Activated naive CD4-positive, alpha-beta T cell treated with anti-CD3 and anti-CD28 coated beads for 36 hours (primary cell): ENCODE results near the gene MAD1L1. TPM values are rescaled to one million over a fixed set of nuclear protein-coding genes. Genes with fewer than 3 reads are reported as not detected.
"Not testable (repeated sequence)": the region's sequence is repeated elsewhere in the genome, so short reads cannot be mapped to it uniquely, and the experiment has no call there.

Experiments
- CTCF ChIA-PET: fragments of 350-600 bp; sonication (Branson Sonifier 250); formaldehyde crosslinking; loops from one replicate; lab custom pipeline; 2021; ENCODE audit warnings: antibody characterized with exemption; lab: Charles Lee
- DNase-seq: peaks from one replicate; pipeline ENCODE4 v3.0.0-alpha.2; 2020
- H3K27ac Mint-ChIP-seq: one replicate; pipeline ENCODE4 v1.8.0; 2021; ENCODE audit warnings: mild to moderate bottlenecking, mixed read lengths
- H3K27me3 Mint-ChIP-seq: one replicate; pipeline ENCODE4 v1.8.0; 2021; ENCODE audit warnings: low read depth, mixed read lengths
- H3K36me3 Mint-ChIP-seq: one replicate; pipeline ENCODE4 v1.8.0; 2021; ENCODE audit warnings: low read depth, mixed read lengths
- H3K4me1 Mint-ChIP-seq: one replicate; pipeline ENCODE4 v1.8.0; 2021; ENCODE audit warnings: low read depth, mixed read lengths
- H3K4me3 Mint-ChIP-seq: one replicate; pipeline ENCODE4 v1.8.0; 2021; ENCODE audit warnings: mild to moderate bottlenecking, moderate library complexity, mixed read lengths
- H3K9me3 Mint-ChIP-seq: one replicate; pipeline ENCODE4 v1.8.0; 2021; ENCODE audit warnings: mixed read lengths
- intact Hi-C: fragments of 100-400 bp; cut with micrococcal nuclease; formaldehyde crosslinking; loops from one replicate; pipeline ENCODE4 v1.15.1; 2023
- total RNA-seq, 2 experiments: library from RNA; stranded (reverse); gene quantifications; one replicate each; pipeline ENCODE4 v1.2.3, GENCODE V29; 2021

Gene MAD1L1
- total RNA-seq, 2 experiments from 2014 or later, result 37.5 to 40.2 TPM

DNA sequence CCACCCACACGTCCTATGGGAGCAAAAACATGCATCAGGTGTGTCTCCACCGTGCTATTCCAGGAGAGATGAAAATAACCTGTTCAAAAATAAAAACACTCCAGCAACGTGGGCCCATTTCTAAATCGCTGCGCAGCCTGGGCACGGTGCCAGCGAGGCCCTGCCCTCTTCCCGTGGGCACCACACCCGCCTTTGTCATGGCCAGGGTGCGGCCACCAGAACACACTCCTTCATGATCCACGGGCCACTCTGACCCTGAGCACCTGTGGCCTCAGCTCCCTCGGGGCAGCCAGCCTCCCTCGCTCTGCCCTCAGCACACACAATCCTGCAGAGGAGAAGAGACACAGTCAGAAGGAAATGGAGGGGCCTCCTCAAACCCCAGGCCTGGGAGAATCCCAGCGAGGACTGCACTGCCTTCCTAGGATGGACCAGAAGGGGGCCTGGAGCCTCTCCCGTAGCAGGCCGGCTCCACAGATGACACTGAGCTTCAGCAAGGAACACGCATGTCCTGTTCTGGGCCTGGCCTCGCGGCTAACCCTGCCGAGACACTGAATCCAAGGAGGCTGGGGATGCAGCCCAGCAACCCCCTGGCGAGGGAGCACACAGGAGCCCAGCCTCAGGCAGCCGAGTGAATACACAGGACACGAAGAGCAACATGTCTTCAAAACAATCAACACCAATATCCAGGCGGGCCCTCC, 169.0 kb downstream of the MAD1L1 start:
- Mint-ChIP-seq H3K9me3 (peaks cover 7% of the 10 kb centered on the region), H3K4me3 (no peak overlapping the region), H3K27me3 (no peaks in the 10 kb centered on the region), H3K36me3 (peaks cover 7% of the 10 kb centered on the region), H3K27ac (no peak overlapping the region), H3K4me1 (peaks cover 28% of the 10 kb centered on the region)
- intact Hi-C loops, result no loop called here
- DNase-seq, result no peak
- CTCF ChIA-PET, result no interaction called here

GRCh38 chr7:2062648-2063047, 170.1 kb downstream of the MAD1L1 start:
- no peaks in the 10 kb centered on the region for H3K27me3 Mint-ChIP-seq
- DNase-seq, result no peak
- CTCF ChIA-PET, result interaction anchor here (0.6 kb wide), 1 partner anchor 13 kb away, joined by 3 read pairs; no protein-coding TSS in a partner anchor
- peaks cover 29% of the 10 kb centered on the region for H3K4me1 Mint-ChIP-seq
- peaks cover 7% of the 10 kb centered on the region for H3K9me3 Mint-ChIP-seq
- no peak overlapping the region for H3K4me3 Mint-ChIP-seq
- H3K27ac Mint-ChIP-seq, result no peak overlapping the region
- intact Hi-C loops, result no loop called here
- H3K36me3 Mint-ChIP-seq, result peaks cover 7% of the 10 kb centered on the region

- Mint-ChIP-seq H3K27me3 (no peaks in the 10 kb centered on the region), H3K27ac (no peak overlapping the region), H3K4me3 (no peak overlapping the region), H3K36me3 (peaks cover 7% of the 10 kb centered on the region), H3K9me3 (peaks cover 7% of the 10 kb centered on the region), H3K4me1 (peaks cover 20% of the 10 kb centered on the region)
- intact Hi-C loops, result no loop called here
- CTCF ChIA-PET, result no interaction called here
- DNase-seq, result no peak
Measured at GRCh38 chr7:2060701-2061100, 172.0 kb downstream of the MAD1L1 start.

GRCh38 chr7:2059964-2060700, 172.6 kb downstream of the MAD1L1 start:
- CTCF ChIA-PET, result no interaction called here
- H3K9me3 Mint-ChIP-seq, result peaks cover 7% of the 10 kb centered on the region
- no peak for DNase-seq
- H3K4me1 Mint-ChIP-seq, result peaks cover 17% of the 10 kb centered on the region
- intact Hi-C loops, result no loop called here
- H3K27me3 Mint-ChIP-seq, result no peaks in the 10 kb centered on the region
- H3K4me3 Mint-ChIP-seq, result no peak overlapping the region
- peaks cover 7% of the 10 kb centered on the region for H3K36me3 Mint-ChIP-seq
- no peak overlapping the region for H3K27ac Mint-ChIP-seq

GRCh38 chr7:2058246-2058645, 174.5 kb downstream of the MAD1L1 start:
- H3K27ac Mint-ChIP-seq, H3K4me1 Mint-ChIP-seq, H3K4me3 Mint-ChIP-seq, H3K9me3 Mint-ChIP-seq, DNase-seq, H3K36me3 Mint-ChIP-seq, intact Hi-C loops, CTCF ChIA-PET, H3K27me3 Mint-ChIP-seq: not testable (repeated sequence)

- DNase-seq, result no peak
- Mint-ChIP-seq H3K36me3 (peaks cover 7% of the 10 kb centered on the region), H3K27me3 (no peaks in the 10 kb centered on the region), H3K4me3 (no peak overlapping the region), H3K27ac (no peak overlapping the region), H3K4me1 (peaks cover 4% of the 10 kb centered on the region), H3K9me3 (peaks cover 7% of the 10 kb centered on the region)
- CTCF ChIA-PET, result no interaction called here
- intact Hi-C loops, result no loop called here
Measured at GRCh38 chr7:2055956-2056355, 176.8 kb downstream of the MAD1L1 start.

GRCh38 chr7:2054927-2055326, 177.8 kb downstream of the MAD1L1 start:
- Mint-ChIP-seq H3K27ac (no peak overlapping the region), H3K27me3 (no peaks in the 10 kb centered on the region), H3K9me3 (peaks cover 3% of the 10 kb centered on the region), H3K36me3 (peaks cover 4% of the 10 kb centered on the region), H3K4me3 (no peak overlapping the region), H3K4me1 (peaks cover 2% of the 10 kb centered on the region)
- intact Hi-C loops, result no loop called here
- CTCF ChIA-PET, result no interaction called here
- DNase-seq, result no peak

- Mint-ChIP-seq H3K4me1 (peaks cover 2% of the 10 kb centered on the region), H3K9me3 (no peaks in the 10 kb centered on the region), H3K27me3 (no peaks in the 10 kb centered on the region), H3K27ac (no peak overlapping the region), H3K4me3 (no peak overlapping the region), H3K36me3 (no peaks in the 10 kb centered on the region)
- CTCF ChIA-PET, result no interaction called here
- intact Hi-C loops, result no loop called here
- no peak for DNase-seq
Measured at GRCh38 chr7:2053395-2053794, 179.3 kb downstream of the MAD1L1 start.

- no peaks in the 10 kb centered on the region for H3K36me3 Mint-ChIP-seq
- no peak overlapping the region for H3K27ac Mint-ChIP-seq
- no peaks in the 10 kb centered on the region for H3K9me3 Mint-ChIP-seq
- H3K4me3 Mint-ChIP-seq, result no peak overlapping the region
- DNase-seq, result no peak
- CTCF ChIA-PET, result no interaction called here
- H3K27me3 Mint-ChIP-seq, result no peaks in the 10 kb centered on the region
- peaks cover 3% of the 10 kb centered on the region for H3K4me1 Mint-ChIP-seq
- intact Hi-C loops, result no loop called here
Measured at GRCh38 chr7:2052657-2053048, 180.1 kb downstream of the MAD1L1 start.

DNA sequence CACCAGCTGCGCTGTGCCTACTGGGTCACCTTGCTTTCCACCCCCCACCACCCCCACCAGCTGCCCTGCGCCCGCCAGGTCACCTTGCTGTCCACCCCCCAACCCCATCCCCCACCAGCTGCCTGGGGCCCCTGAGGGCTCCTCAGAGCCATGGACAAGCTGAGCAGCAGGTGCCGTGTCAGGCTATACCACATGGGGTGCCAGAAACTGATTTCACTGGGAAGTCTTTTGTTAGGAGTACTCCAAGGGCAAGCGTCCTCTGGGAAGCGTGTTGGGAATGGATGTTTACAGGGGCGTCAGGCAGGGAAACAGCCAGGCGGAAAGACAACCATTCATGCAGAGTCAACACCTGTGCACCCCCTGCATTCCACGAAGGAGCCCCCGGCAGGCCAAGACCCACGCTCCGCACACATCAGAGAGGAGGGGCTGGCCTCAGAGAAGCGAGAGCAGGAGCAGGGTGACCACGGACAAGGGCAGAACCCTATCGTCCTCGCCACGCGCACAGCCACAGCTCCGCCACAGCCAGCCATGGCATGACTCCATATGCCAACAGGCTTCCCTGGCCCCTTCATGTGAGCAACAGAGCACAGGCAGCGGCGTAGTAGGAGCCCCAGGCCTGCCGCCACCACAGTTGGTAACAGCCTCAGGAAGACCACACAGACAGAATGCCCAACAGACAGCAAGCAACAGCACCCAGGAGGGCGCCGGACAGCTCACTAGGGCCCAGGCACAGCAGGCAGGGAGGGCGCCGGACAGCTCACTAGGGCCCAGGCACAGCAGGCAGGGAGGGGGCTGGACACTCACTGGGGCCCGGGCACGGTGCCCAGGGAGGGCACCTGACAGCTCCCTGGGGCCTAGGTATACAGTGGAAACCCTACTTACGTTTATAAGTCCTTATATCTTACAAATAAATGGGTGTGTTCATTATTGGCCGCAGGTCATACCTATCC, 180.8 kb downstream of the MAD1L1 start:
- Mint-ChIP-seq H3K4me3 (no peak overlapping the region), H3K27ac (no peak overlapping the region), H3K9me3 (no peaks in the 10 kb centered on the region), H3K27me3 (no peaks in the 10 kb centered on the region), H3K4me1 (peaks cover 2% of the 10 kb centered on the region), H3K36me3 (no peaks in the 10 kb centered on the region)
- DNase-seq, result no peak
- CTCF ChIA-PET, result no interaction called here
- intact Hi-C loops, result no loop called here

GRCh38 chr7:2050511-2050866, 182.3 kb downstream of the MAD1L1 start:
- DNase-seq, result no peak
- no peaks in the 10 kb centered on the region for H3K36me3 Mint-ChIP-seq
- no peaks in the 10 kb centered on the region for H3K9me3 Mint-ChIP-seq
- H3K27ac Mint-ChIP-seq, result no peak overlapping the region
- H3K27me3 Mint-ChIP-seq, result no peaks in the 10 kb centered on the region
- intact Hi-C loops, result no loop called here
- no peak overlapping the region for H3K4me3 Mint-ChIP-seq
- H3K4me1 Mint-ChIP-seq, result peaks cover 2% of the 10 kb centered on the region
- CTCF ChIA-PET, result no interaction called here

DNA sequence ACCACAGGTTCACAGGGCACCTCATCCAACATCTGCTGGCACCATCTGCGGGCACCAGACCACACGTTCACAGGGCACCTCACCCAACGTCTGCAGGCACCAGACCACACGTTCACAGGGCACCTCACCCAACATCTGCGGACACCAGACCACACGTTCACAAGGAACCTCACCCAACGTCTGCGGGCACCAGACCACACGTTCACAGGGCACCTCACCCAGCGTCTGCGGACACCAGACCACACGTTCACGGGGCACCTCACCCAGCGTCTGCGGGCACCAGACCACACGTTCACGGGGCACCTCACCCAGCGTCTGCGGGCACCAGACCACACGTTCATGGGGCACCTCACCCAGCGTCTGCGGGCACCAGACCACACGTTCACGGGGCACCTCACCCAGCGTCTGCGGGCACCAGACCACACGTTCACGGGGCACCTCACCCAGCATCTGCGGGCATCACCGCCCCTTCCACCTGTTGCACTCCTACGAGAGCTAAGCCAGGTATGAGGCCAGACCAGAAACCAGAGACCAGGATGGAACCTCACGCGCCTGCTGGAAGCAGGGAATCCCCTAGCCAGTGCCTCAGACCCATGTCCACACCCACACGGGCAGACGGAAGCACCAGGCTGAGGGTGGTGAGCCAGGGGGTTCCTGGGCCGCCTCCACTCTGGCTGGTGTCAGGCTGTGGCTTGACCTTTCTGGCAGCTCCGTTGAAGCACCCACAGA, 182.8 kb downstream of the MAD1L1 start:
- peaks cover 2% of the 10 kb centered on the region for H3K4me1 Mint-ChIP-seq
- CTCF ChIA-PET, result no interaction called here
- no peak for DNase-seq
- H3K27me3 Mint-ChIP-seq, result no peaks in the 10 kb centered on the region
- no peaks in the 10 kb centered on the region for H3K36me3 Mint-ChIP-seq
- intact Hi-C loops, result no loop called here
- H3K9me3 Mint-ChIP-seq, result no peaks in the 10 kb centered on the region
- no peak overlapping the region for H3K27ac Mint-ChIP-seq
- H3K4me3 Mint-ChIP-seq, result no peak overlapping the region
